WTC11 (cell line): ENCODE measurements around the gene UBAP2. TPM values are rescaled to one million over a fixed set of nuclear protein-coding genes. Genes with fewer than 3 reads are reported as not detected.

Experiments used
- ATAC-seq: fragments of 200-7000 bp; cut with Tn5 transposase; 2 replicates; pipeline ENCODE4 v1.10.0; 2021; ENCODE audit warnings: mild to moderate bottlenecking, moderate library complexity
- CTCF ChIA-PET: fragments of 300-600 bp; sonication (Branson Sonifier 250); formaldehyde crosslinking; loops from one replicate; lab custom pipeline; 2021; ENCODE audit warnings: antibody characterized with exemption; lab: Charles Lee
- POLR2A ChIA-PET: fragments of 350-600 bp; sonication (Branson Sonifier 250); formaldehyde crosslinking; loops from one replicate; lab custom pipeline; 2021; ENCODE audit warnings: antibody characterized with exemption; lab: Charles Lee
- DNase-seq: peaks from one replicate; pipeline ENCODE4 v3.0.0; 2021; ENCODE audit warnings: low spot score
- H3K27ac Mint-ChIP-seq: 2 replicates; pipeline ENCODE4 v1.8.0; 2021; ENCODE audit warnings: mixed read lengths
- H3K27me3 Mint-ChIP-seq: 2 replicates; pipeline ENCODE4 v1.8.0; 2021; ENCODE audit warnings: low read depth, mild to moderate bottlenecking, moderate library complexity, mixed read lengths
- H3K36me3 Mint-ChIP-seq: 2 replicates; pipeline ENCODE4 v1.8.0; 2021; ENCODE audit warnings: mixed read lengths
- H3K4me1 Mint-ChIP-seq: 2 replicates; pipeline ENCODE4 v1.8.0; 2022; ENCODE audit warnings: mixed read lengths
- H3K4me3 Mint-ChIP-seq: 2 replicates; pipeline ENCODE4 v1.8.0; 2021; ENCODE audit warnings: mild to moderate bottlenecking, moderate library complexity, mixed read lengths
- H3K9me3 Mint-ChIP-seq: 2 replicates; pipeline ENCODE4 v1.8.0; 2021; ENCODE audit warnings: mixed read lengths
- ATF6 ChIP-seq: sonication (generic); formaldehyde crosslinking; IDR thresholded peaks from 2 replicates; pipeline ENCODE4 v1.8.1; 2023; ENCODE audit warnings: mild to moderate bottlenecking, missing genetic modification reagents
- ETV6 ChIP-seq: sonication (generic); formaldehyde crosslinking; IDR thresholded peaks from 2 replicates; pipeline ENCODE4 v1.8.1; 2022; ENCODE audit warnings: mild to moderate bottlenecking, missing genetic modification reagents
- FOXK1 ChIP-seq: sonication (generic); formaldehyde crosslinking; IDR thresholded peaks from 2 replicates; pipeline ENCODE4 v1.8.0; 2022; ENCODE audit warnings: mild to moderate bottlenecking, moderate library complexity, missing genetic modification reagents
- MAX ChIP-seq: sonication (generic); formaldehyde crosslinking; IDR thresholded peaks from 2 replicates; pipeline ENCODE4 v1.8.0; 2022; ENCODE audit warnings: mild to moderate bottlenecking, missing genetic modification reagents
- NR1H2 ChIP-seq: sonication (generic); formaldehyde crosslinking; IDR thresholded peaks from 2 replicates; pipeline ENCODE4 v1.9.0; 2021; ENCODE audit warnings: mild to moderate bottlenecking, moderate library complexity, missing genetic modification reagents
- NR2C2 ChIP-seq: sonication (generic); formaldehyde crosslinking; IDR thresholded peaks from 2 replicates; pipeline ENCODE4 v1.8.0; 2022; ENCODE audit warnings: mild to moderate bottlenecking, missing genetic modification reagents
- OVOL2 ChIP-seq: fragments of 250-450 bp; sonication (Bioruptor Pico); IDR thresholded peaks from 2 replicates; pipeline ENCODE4 v1.9.0; 2021; ENCODE audit warnings: mild to moderate bottlenecking, borderline replicate concordance
- SMAD3 ChIP-seq: sonication (generic); formaldehyde crosslinking; IDR thresholded peaks from 2 replicates; pipeline ENCODE4 v1.8.0; 2022; ENCODE audit warnings: missing genetic modification reagents, mild to moderate bottlenecking, borderline replicate concordance
- SP1 ChIP-seq: sonication (generic); formaldehyde crosslinking; conservative IDR thresholded peaks from 2 replicates; pipeline ENCODE4 v1.8.1; 2022; ENCODE audit warnings: missing genetic modification reagents
- TCF7 ChIP-seq: sonication (generic); formaldehyde crosslinking; IDR thresholded peaks from 2 replicates; pipeline ENCODE4 v1.8.0; 2022; ENCODE audit warnings: mild to moderate bottlenecking, low read depth, missing genetic modification reagents, moderate library complexity
- total RNA-seq: library from RNA; stranded (reverse); gene quantifications from 3 replicates; pipeline ENCODE4 v1.2.3, GENCODE V29; 2021
- TF ChIP-seq, protein P1 (sequence below): fragments of 250-450 bp; sonication (Bioruptor Pico); IDR thresholded peaks from 2 replicates; pipeline ENCODE4 v2.1.2; 2022; ENCODE audit warnings: mild to moderate bottlenecking, moderate library complexity
- TF ChIP-seq, protein P2 (sequence below): sonication (generic); formaldehyde crosslinking; IDR thresholded peaks from 2 replicates; pipeline ENCODE4 v1.8.1; 2023; ENCODE audit warnings: mild to moderate bottlenecking, moderate library complexity, missing genetic modification reagents
- TF ChIP-seq, protein P3 (sequence below): sonication (generic); formaldehyde crosslinking; IDR thresholded peaks from 2 replicates; pipeline ENCODE4 v1.8.0; 2023; ENCODE audit warnings: mild to moderate bottlenecking, missing genetic modification reagents

UBAP2 gene
- total RNA-seq, 1 experiment from 2014 or later = 63.9 TPM

GRCh38 chr9:33950371-33950770 lies 98.3 kb downstream of the UBAP2 start (continued):
- TF ChIP-seq, protein P1, sequence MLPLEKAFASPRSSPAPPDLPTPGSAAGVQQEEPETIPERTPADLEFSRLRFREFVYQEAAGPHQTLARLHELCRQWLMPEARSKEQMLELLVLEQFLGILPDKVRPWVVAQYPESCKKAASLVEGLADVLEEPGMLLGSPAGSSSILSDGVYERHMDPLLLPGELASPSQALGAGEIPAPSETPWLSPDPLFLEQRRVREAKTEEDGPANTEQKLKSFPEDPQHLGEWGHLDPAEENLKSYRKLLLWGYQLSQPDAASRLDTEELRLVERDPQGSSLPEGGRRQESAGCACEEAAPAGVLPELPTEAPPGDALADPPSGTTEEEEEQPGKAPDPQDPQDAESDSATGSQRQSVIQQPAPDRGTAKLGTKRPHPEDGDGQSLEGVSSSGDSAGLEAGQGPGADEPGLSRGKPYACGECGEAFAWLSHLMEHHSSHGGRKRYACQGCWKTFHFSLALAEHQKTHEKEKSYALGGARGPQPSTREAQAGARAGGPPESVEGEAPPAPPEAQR (CRISPR knock-in tag) = no peak
- TF ChIP-seq SP1 (CRISPR knock-in tag) = no peak

DNA sequence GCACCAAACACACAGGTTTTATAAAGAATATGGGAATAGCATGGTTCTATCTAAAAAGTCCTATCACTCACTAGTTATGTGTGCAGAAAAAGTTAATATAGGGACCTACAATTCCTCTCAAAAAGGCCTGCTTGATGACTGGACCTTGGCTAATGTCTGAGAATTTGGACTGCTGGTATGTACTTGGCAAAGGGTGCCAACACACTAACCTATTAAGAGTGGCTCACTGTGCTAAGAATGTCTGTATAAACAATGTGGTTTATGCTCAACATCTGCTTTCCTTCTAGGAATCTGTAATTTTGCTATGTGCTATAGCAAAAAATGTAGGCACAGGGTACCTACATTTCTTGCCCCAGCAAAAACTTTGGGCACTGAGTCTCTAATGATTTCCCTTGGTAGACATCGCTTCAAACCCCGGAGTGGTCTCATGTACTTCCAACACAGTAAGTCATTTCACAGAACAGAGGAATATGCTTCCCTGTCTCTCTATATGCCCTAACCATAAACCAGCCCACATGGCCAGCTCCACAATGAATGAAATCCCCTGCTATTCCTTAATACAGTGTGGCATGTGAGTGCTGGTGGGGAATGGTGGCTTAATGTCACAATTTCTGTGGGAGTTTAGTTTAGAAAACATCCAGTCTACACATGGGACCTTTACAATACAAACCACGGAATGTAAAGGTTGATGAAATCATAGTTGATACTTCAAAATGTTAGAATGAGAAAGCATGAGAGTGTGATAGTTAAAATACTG lies 101.7 kb downstream of the UBAP2 start:
- no peak for DNase-seq
- H3K4me3 Mint-ChIP-seq = no peak overlapping the region
- TF ChIP-seq FOXK1 (CRISPR knock-in tag) = no peak
- TF ChIP-seq NR2C2 = no peak
- no peak for TF ChIP-seq ETV6 (CRISPR knock-in tag)
- TF ChIP-seq ATF6 (CRISPR knock-in tag) = no peak
- H3K9me3 Mint-ChIP-seq = peaks cover 3% of the 10 kb centered on the region; the same call in 1 of the 2 replicates
- H3K36me3 Mint-ChIP-seq = peaks cover 71% of the 10 kb centered on the region
- ATAC-seq = no peak
- no peaks in the 10 kb centered on the region for H3K27me3 Mint-ChIP-seq
- no peak overlapping the region for H3K27ac Mint-ChIP-seq
- H3K4me1 Mint-ChIP-seq = peaks cover 6% of the 10 kb centered on the region; the same call in 1 of the 2 replicates
- ChIA-PET CTCF (no interaction called here), POLR2A (no interaction called here)

GRCh38 chr9:33943389-33943788 lies 105.3 kb downstream of the UBAP2 start:
- CTCF ChIA-PET = interaction anchor here (1.0 kb wide), 1 partner anchor 18 kb away, joined by 3 read pairs; no protein-coding TSS in a partner anchor
- H3K27ac Mint-ChIP-seq = peak overlapping the region; percentile 9; the same call in 1 of the 2 replicates
- POLR2A ChIA-PET = no interaction called here
- TF ChIP-seq OVOL2 (CRISPR knock-in tag) (no peak), TCF7 (CRISPR knock-in tag) (no peak), MAX (CRISPR knock-in tag) (no peak), SMAD3 (CRISPR knock-in tag) (no peak), NR1H2 (CRISPR knock-in tag) (no peak)
- TF ChIP-seq, protein P2, sequence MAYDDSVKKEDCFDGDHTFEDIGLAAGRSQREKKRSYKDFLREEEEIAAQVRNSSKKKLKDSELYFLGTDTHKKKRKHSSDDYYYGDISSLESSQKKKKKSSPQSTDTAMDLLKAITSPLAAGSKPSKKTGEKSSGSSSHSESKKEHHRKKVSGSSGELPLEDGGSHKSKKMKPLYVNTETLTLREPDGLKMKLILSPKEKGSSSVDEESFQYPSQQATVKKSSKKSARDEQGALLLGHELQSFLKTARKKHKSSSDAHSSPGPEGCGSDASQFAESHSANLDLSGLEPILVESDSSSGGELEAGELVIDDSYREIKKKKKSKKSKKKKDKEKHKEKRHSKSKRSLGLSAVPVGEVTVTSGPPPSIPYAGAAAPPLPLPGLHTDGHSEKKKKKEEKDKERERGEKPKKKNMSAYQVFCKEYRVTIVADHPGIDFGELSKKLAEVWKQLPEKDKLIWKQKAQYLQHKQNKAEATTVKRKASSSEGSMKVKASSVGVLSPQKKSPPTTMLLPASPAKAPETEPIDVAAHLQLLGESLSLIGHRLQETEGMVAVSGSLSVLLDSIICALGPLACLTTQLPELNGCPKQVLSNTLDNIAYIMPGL (CRISPR knock-in tag) = no peak
- TF ChIP-seq, protein P3, sequence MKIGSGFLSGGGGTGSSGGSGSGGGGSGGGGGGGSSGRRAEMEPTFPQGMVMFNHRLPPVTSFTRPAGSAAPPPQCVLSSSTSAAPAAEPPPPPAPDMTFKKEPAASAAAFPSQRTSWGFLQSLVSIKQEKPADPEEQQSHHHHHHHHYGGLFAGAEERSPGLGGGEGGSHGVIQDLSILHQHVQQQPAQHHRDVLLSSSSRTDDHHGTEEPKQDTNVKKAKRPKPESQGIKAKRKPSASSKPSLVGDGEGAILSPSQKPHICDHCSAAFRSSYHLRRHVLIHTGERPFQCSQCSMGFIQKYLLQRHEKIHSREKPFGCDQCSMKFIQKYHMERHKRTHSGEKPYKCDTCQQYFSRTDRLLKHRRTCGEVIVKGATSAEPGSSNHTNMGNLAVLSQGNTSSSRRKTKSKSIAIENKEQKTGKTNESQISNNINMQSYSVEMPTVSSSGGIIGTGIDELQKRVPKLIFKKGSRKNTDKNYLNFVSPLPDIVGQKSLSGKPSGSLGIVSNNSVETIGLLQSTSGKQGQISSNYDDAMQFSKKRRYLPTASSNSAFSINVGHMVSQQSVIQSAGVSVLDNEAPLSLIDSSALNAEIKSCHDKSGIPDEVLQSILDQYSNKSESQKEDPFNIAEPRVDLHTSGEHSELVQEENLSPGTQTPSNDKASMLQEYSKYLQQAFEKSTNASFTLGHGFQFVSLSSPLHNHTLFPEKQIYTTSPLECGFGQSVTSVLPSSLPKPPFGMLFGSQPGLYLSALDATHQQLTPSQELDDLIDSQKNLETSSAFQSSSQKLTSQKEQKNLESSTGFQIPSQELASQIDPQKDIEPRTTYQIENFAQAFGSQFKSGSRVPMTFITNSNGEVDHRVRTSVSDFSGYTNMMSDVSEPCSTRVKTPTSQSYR (CRISPR knock-in tag) = no peak
- DNase-seq (no peak), ATAC-seq (no peak)
- H3K27me3 Mint-ChIP-seq = no peaks in the 10 kb centered on the region
- H3K4me3 Mint-ChIP-seq = no peak overlapping the region
- peaks cover 6% of the 10 kb centered on the region; the same call in 1 of the 2 replicates for H3K4me1 Mint-ChIP-seq
- peaks cover 3% of the 10 kb centered on the region; the same call in 1 of the 2 replicates for H3K9me3 Mint-ChIP-seq
- H3K36me3 Mint-ChIP-seq = peaks cover 70% of the 10 kb centered on the region
